ENCODE measurements around the gene MAN1C1.

- TF ChIP-seq RELA (CRISPR knock-in tag; IDR thresholded peaks at IDR 0.05; ENCODE audit: borderline replicate concordance) (no peak), CREB1 (CRISPR knock-in tag; IDR thresholded peaks at IDR 0.05) (no peak), PREB (CRISPR knock-in tag; IDR thresholded peaks at IDR 0.05; ENCODE audit: borderline replicate concordance) (no peak), ZNF425 (CRISPR knock-in tag; conservative IDR thresholded peaks at IDR 0.05) (no peak), ATF1 (CRISPR knock-in tag; IDR thresholded peaks at IDR 0.05) (no peak), ZNF317 (CRISPR knock-in tag; IDR thresholded peaks at IDR 0.05; ENCODE audit: borderline replicate concordance, low read depth) (no peak)
Observed at GRCh38 chr1:25718732-25719131, 102.1 kb downstream of the MAN1C1 start.

Measured in WTC11 (cell line).